ENCODE results near the gene CLCNKB.
"Not testable (repeated sequence)": the region's sequence is repeated elsewhere in the genome, so short reads cannot be mapped to it uniquely, and the experiment has no call there.

Gene CLCNKB

GRCh38 chr1:16014509-16015482 is 28.8 kb upstream of the CLCNKB start:
- no peak for DNase-seq (ENCODE audit: low read depth in 2 of 2, low spot score in 1 of 2)

- no peak for DNase-seq (ENCODE audit: low read depth in 2 of 2, low spot score in 1 of 2)
These were observed 28.1 kb upstream of the CLCNKB start for GRCh38 chr1:16015491-16015890.

GRCh38 chr1:16015960-16016901 is 27.4 kb upstream of the CLCNKB start:
- no peak for DNase-seq (ENCODE audit: low read depth in 2 of 2, low spot score in 1 of 2)

- DNase-seq (ENCODE audit: low read depth in 2 of 2, low spot score in 1 of 2) = no peak
These were observed 26.5 kb upstream of the CLCNKB start for GRCh38 chr1:16017076-16017460.

- DNase-seq (ENCODE audit: low read depth in 2 of 2, low spot score in 1 of 2) = no peak
These were observed 25.9 kb upstream of the CLCNKB start, which contains the start of gene HSPB7 for GRCh38 chr1:16017461-16018303. TSS of gene HSPB7 (minus strand) at chr1:16018043. CDS start at chr1:16017963, 80 bp downstream.

GRCh38 chr1:16018308-16018707 is 25.3 kb upstream of the CLCNKB start:
- no peak for DNase-seq (ENCODE audit: low read depth in 2 of 2, low spot score in 1 of 2)

GRCh38 chr1:16018749-16019643 is 24.6 kb upstream of the CLCNKB start:
- no peak for DNase-seq (ENCODE audit: low read depth in 2 of 2, low spot score in 1 of 2)

GRCh38 chr1:16019644-16020277 is 23.8 kb upstream of the CLCNKB start:
- no peak for DNase-seq (ENCODE audit: low read depth in 2 of 2, low spot score in 1 of 2)

GRCh38 chr1:16020325-16020724 is 23.3 kb upstream of the CLCNKB start:
- no peak for DNase-seq (ENCODE audit: low read depth in 2 of 2, low spot score in 1 of 2)

GRCh38 chr1:16020878-16021277 is 22.7 kb upstream of the CLCNKB start:
- not testable (repeated sequence) for DNase-seq (ENCODE audit: low read depth in 2 of 2, low spot score in 1 of 2)

- DNase-seq (ENCODE audit: low read depth in 2 of 2, low spot score in 1 of 2) = no peak
These were observed 21.9 kb upstream of the CLCNKB start, which contains the start of gene CLCNKA for GRCh38 chr1:16021681-16022080. TSS of gene CLCNKA (plus strand) at chr1:16022036. CDS start at chr1:16022620, 584 bp downstream.

GRCh38 chr1:16022393-16022792 is 21.2 kb upstream of the CLCNKB start:
- DNase-seq (ENCODE audit: low read depth in 2 of 2, low spot score in 1 of 2) = no peak

- no peak for DNase-seq (ENCODE audit: low read depth in 2 of 2, low spot score in 1 of 2)
These were observed 20.4 kb upstream of the CLCNKB start for GRCh38 chr1:16023050-16023653.

GRCh38 chr1:16026302-16026701 is 17.3 kb upstream of the CLCNKB start:
- DNase-seq (ENCODE audit: low read depth in 2 of 2, low spot score in 1 of 2) = not testable (repeated sequence)

GRCh38 chr1:16026723-16027484 is 16.7 kb upstream of the CLCNKB start:
- no peak for DNase-seq (ENCODE audit: low read depth in 2 of 2, low spot score in 1 of 2)

- no peak for DNase-seq (ENCODE audit: low read depth in 2 of 2, low spot score in 1 of 2)
These were observed 15.2 kb upstream of the CLCNKB start for GRCh38 chr1:16028237-16029002.

- not testable (repeated sequence) for DNase-seq (ENCODE audit: low read depth in 2 of 2, low spot score in 1 of 2)
These were observed 14.6 kb upstream of the CLCNKB start for GRCh38 chr1:16029003-16029268.

Data from stimulated activated CD8-positive, alpha-beta memory T cell treated with anti-CD3 and anti-CD28 coated beads, Interleukin-4, amount 100 ng/mL, for 1 hour (primary cell).